GM19239 (cell line): Measurements from ENCODE around the gene FLCN.

Source experiments
- DNase-seq: peaks from one replicate; pipeline ENCODE4 v3.0.0; 2011; ENCODE audit warnings: low spot score; ENCODE audit not compliant: insufficient read length
- FAIRE-seq: peaks from 2 replicates; lab custom pipeline; 2011; peaks lifted over from hg19 to GRCh38; lab: Jason Lieb, UNC

FLCN gene

DNA sequence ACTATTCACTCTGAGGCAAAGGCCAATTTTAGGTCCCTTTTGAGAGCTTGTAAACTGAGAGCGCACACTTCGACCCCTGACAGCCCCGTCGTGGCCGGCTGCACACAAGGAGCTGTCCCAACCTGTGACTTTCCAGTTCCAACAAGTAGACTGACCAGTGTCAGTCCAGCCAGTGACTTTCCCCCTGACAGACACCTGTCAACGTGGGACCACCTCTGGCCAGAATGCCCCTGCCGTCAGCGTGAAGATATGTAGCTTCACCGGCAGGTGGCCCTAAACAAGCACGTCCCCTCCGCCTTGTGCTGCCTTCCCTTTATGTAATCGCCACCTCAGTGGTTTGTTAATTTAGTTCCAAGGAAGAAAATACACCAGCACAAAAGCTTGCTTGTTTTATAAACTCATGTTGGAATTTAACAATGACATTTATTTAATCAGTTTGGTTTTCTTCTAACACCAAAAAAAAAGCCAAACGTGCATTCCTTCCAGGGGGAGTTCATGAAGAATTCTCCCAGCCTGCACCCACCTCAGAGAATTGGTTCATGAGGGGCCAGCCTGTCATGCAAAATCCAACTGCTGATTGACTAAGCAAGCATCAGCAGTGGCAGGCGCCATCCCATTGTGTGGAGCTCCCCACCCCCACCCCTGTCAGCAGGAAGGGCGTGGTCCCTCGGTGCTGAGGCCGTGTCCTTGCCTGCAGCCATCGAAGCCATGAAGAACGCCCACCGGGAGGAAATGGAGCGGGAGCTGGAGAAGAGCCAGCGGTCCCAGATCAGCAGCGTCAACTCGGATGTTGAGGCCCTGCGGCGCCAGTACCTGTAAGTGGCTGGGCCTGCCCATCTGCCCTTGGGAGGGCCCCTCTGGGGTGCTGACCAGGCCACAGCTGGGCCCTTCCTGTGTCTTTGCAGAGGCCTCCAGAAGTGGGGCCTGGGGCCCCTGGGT, 64.7 kb downstream of the FLCN start:
- no peak for DNase-seq
- FAIRE-seq: no peak

DNA sequence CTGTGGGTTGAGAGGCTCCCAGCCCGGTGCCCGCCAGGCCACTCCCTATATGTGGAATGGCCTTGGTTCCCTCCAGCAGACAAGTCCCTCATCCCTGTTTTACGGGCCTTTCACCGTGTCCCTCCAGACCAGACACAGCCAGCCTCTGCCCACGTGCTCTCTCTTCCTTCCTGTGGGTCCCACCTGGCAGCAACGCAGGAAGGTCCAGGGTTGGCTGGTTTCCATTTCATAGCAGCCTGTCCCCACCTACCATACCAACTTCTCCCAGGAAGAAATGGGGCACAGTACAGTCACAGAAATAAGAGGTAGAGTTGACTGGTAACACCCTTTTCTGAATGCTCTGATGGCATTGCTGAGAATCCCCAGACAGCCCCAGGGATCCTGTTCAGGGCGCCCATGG, 65.8 kb downstream of the FLCN start:
- FAIRE-seq (no peak), DNase-seq (no peak)

DNA sequence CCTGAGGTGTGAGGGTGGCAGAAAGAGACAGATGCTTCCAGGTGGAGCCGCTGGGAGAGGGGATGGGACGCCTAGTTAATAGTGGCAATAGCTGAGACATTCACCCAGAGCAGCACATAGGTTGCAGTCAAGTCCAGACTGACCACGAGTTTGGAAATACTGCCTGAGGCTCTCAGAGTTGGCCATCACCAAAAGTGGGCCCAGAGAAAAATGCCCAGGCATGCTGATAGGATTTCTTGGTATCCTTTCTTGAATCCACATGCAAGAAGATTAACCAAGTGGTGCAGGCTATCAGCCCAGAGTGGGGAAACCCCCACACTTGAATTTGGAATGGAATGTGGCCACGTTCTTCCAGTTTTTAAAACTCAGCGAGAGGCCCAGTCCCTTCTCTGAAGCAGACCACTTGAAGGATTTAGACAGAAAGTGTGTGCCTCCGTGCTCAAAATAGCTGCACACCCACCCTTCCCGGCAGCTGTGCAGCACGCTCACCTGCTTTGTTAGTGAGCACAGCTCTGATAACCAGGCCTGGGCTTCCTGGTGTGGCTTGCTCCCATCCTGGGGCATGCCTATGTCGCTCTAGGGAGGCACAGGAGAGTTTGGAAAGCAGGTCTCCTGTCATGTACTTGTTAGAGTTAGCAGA, 66.5 kb downstream of the FLCN start:
- FAIRE-seq (no peak), DNase-seq (no peak)

DNA sequence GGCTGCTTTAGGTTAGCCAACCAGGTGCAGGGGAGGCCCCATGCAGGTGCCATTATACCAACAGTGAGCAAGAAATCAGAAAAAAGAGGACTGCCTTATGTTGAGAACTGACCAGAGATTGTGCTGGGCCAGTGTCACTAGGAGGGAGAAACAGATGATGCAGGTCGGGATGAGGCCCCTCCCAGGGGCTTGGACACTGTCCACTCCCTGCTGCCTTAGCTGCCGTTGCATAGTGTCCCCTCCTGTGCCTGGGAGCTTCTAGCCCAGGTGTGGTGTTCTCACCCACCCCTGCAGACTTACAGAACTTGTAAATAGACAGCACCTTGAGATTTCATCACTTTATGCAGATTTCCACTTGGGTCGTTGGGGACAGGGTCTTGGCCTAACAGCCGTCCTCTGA, 67.6 kb downstream of the FLCN start:
- no peak for DNase-seq
- FAIRE-seq: no peak

DNA sequence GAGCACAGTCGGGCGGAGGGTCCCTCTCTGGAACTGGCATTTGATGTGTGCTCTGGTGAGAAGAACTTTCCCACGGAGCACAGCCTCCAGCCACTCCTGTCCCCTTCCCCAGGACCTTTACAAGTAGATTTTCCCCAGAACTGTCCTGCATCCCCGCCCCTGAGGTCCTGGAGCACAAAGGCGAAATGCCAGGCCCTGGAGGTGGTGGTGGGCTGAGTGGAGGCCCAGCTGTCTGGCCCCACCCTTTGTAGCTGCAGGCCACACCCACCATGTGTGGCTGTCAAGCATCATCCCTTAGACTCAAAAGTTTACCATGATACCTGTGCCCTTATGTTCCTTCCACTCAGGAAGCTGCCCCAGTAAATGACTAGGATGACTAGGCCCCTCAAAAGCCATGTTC, 68.6 kb downstream of the FLCN start:
- FAIRE-seq (no peak), DNase-seq (no peak)

DNA sequence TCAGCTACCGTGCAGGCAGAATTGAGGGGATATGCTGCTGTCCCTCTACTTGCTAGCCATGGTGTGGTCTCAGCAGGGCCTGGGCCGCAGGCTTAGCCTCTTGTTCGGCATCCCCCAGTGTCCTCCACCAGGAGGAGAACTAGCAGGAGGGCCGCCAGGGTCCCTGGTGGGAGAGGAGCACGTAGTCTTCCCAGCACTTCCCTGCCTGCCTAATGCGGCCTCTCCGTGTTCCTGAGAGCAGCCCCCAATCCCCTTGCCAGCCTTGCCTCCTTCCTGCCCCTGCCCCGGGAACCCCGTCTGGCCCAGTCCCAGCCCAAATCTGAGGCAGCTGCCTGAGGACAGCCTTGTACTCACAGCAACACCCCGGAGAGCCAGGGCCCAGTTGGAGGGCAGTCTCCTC, 69.0 kb downstream of the FLCN start:
- no peak for DNase-seq
- FAIRE-seq: no peak

DNA sequence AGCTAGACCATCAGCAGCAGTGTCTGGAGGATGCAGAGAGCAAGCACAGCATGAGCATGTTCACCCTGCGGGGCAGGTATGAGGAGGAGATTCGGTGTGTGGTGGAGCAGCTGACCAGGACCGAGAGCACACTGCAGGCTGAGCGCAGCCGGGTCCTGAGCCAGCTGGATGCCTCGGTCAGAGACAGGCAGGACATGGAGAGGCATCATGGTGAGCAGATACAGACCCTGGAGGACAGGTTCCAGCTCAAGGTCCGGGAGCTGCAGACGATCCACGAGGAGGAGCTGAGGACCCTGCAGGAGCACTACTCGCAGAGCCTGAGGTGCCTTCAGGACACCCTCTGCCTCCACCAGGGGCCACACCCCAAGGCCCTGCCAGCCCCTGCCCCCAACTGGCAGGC, 69.6 kb downstream of the FLCN start:
- DNase-seq: no peak
- no peak for FAIRE-seq

DNA sequence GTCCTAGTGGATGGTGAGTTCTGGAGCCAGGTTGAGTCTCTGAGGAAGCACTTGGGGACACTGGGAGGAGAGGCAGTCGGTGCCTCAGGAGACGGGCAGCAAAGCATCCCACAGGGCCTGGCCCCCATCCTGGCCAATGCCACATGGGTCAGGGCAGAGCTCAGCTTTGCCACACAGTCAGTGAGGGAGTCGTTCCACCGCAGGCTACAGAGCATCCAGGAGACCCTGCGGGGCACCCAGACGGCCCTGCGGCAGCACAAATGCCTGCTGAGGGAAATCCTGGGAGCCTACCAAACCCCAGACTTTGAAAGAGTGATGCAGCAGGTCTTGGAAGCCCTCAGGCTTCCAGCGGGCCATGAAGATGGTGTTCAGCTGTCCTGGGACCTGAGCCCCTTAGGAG, 70.5 kb downstream of the FLCN start:
- no peak for FAIRE-seq
- DNase-seq: no peak

DNA sequence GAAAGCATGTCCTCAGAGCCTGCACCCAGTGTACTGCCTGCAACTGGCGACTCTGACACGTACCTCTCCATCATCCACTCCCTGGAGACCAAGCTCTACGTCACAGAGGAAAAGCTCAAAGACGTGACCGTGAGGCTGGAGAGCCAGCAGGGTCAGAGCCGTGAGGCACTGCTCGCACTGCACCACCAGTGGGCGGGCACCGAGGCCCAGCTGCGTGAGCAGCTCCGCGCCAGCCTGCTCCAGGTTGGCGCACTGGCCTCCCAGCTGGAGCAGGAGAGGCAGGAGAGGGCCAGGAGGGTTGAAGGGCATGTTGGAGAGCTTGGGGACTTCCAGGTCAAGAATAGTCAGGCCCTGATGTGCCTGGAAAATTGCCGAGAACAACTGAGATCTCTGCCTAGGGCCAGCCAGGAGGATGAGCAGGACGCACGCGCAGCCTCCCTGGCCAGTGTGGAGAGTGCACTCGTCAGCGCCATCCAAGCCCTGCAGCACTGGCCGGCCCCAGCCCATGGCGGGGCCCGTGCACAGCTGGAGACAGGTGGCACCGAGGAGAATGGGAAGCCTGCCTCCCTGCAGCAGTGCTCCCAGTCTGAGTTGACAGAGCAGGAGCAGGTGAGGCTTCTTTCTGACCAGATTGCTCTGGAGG, 71.2 kb downstream of the FLCN start:
- DNase-seq (no peak), FAIRE-seq (no peak)

DNA sequence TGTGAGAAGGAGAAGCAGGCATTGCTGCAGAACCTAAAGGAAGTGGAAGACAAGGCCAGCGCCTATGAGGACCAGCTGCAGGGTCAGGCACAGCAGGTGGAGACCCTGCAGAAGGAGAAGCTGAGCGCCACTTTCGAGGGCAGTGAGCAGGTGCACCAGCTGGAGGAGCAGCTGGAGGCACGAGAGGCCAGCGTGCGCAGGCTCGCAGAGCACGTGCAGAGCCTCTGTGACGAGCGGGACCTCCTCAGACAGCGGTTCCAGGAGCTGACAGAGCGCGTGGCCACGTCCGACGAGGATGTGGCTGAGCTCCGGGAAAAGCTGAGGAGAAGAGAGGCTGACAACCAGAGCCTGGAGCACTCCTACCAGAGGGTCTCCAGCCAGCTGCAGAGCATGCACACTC, 72.3 kb downstream of the FLCN start:
- FAIRE-seq: no peak

DNA sequence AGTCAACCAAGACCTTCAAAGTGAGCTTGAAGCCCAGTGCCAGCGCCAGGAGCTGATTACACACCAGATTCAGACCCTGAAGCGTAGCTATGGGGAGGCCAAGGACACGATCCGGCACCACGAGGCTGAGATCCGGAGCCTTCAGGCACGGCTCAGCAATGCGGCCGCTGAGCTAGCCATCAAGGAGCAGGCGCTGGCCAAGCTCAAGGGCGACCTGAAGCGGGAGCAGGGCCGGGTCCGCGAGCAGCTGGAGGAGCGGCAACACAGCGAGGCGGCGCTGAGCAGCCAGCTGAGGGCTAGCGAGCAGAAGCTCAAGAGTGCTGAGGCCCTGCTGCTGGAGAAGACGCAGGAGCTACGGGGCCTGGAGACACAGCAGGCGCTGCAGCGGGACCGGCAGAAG, 72.8 kb downstream of the FLCN start:
- FAIRE-seq (no peak), DNase-seq (no peak)

More for the DNA sequence above, 72.3 kb downstream of the FLCN start:
- no peak for DNase-seq
